ENCODE measurements around the gene ZNF215.
"Not testable (repeated sequence)": the region's sequence is repeated elsewhere in the genome, so short reads cannot be mapped to it uniquely, and the experiment has no call there.

The ZNF215 gene
- 0 to 0.74 (median 0.07) reads per million in 9 experiments for total RNA-seq

GRCh38 chr11:6926208-6927029 lies at the start of gene ZNF215:
Gene ZNF215, plus strand, starts transcription at chr11:6926426. Its CDS starts 5,847 bp downstream, at chr11:6932273.
- Mint-ChIP-seq H3K4me3 (peak within 1 kb of the TSS; percentile 71 to 84), H3K27me3 (peaks cover 25 to 65% of the 10 kb centered on the region in 2 donors), H3K4me1 (ENCODE audit: low read depth in 2 of 2) (peaks cover 9 to 11% of the 10 kb centered on the region in 2 donors), H3K36me3 (ENCODE audit: insufficient read depth) (no peaks in the 10 kb centered on the region), H3K9me3 (no peaks in the 10 kb centered on the region), H3K27ac (peak within 1 kb of the TSS in 1 of 2 donors; percentile 15)
- DNase-seq (peak in 1 of 3 experiments; percentile 17), ATAC-seq (replicated peaks) (no peak)

DNA sequence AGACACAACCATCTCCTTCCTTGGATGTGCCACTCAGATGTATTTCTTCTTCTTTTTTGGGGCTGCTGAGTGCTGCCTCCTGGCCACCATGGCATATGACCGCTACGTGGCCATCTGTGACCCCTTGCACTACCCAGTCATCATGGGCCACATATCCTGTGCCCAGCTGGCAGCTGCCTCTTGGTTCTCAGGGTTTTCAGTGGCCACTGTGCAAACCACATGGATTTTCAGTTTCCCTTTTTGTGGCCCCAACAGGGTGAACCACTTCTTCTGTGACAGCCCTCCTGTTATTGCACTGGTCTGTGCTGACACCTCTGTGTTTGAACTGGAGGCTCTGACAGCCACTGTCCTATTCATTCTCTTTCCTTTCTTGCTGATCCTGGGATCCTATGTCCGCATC lies 49.3 kb upstream of the ZNF215 start:
- no peak overlapping the region for H3K4me3 Mint-ChIP-seq
- H3K27ac Mint-ChIP-seq: no peak overlapping the region
- no peaks in the 10 kb centered on the region for H3K4me1 Mint-ChIP-seq (ENCODE audit: low read depth in 2 of 2)
- ATAC-seq (replicated peaks) (no peak), DNase-seq (no peak)
- H3K27me3 Mint-ChIP-seq: peaks cover 22 to 25% of the 10 kb centered on the region in 2 donors
- peaks cover 0 to 7% of the 10 kb centered on the region in 2 donors for H3K9me3 Mint-ChIP-seq
- peaks cover 4% of the 10 kb centered on the region for H3K36me3 Mint-ChIP-seq (ENCODE audit: insufficient read depth)

GRCh38 chr11:6882751-6883150 lies 43.5 kb upstream of the ZNF215 start:
- Mint-ChIP-seq H3K4me3 (no peak overlapping the region), H3K36me3 (ENCODE audit: insufficient read depth) (no peaks in the 10 kb centered on the region), H3K27me3 (peaks cover 17 to 24% of the 10 kb centered on the region in 2 donors), H3K9me3 (no peaks in the 10 kb centered on the region), H3K4me1 (ENCODE audit: low read depth in 2 of 2) (no peaks in the 10 kb centered on the region), H3K27ac (no peak overlapping the region)
- DNase-seq: no peak
- ATAC-seq (replicated peaks): no peak

- not testable (repeated sequence) for DNase-seq; H3K4me3 Mint-ChIP-seq; H3K36me3 Mint-ChIP-seq (ENCODE audit: insufficient read depth); H3K4me1 Mint-ChIP-seq (ENCODE audit: low read depth in 2 of 2); H3K27ac Mint-ChIP-seq; H3K9me3 Mint-ChIP-seq; ATAC-seq (replicated peaks)
- peaks cover 16 to 43% of the 10 kb centered on the region in 2 donors for H3K27me3 Mint-ChIP-seq
These were observed 38.5 kb upstream of the ZNF215 start for GRCh38 chr11:6887711-6888110.

GRCh38 chr11:6888830-6889229 lies 37.4 kb upstream of the ZNF215 start:
- Mint-ChIP-seq H3K36me3 (ENCODE audit: insufficient read depth) (no peaks in the 10 kb centered on the region), H3K9me3 (no peaks in the 10 kb centered on the region), H3K4me1 (ENCODE audit: low read depth in 2 of 2) (no peaks in the 10 kb centered on the region), H3K4me3 (no peak overlapping the region), H3K27ac (no peak overlapping the region), H3K27me3 (peaks cover 8 to 33% of the 10 kb centered on the region in 2 donors)
- DNase-seq (no peak), ATAC-seq (replicated peaks) (no peak)

DNA sequence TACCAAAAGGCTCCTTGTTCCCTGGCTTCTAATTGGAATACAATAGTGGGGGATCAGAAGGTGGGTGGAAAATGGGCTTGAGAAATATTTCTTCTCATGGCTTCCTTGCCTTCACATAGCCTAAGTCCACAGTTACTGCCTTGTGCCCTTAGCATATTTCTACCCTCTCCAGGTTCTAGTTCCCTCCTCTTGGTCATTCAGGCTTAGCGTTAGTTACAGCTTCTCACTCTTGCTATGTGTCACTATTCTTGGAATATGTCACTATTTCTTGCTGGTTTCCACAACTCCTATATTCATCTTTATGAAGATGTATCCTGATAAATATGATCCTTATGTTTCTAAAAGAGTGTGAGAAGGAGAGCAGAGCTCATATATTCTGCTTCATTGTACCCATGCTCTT lies 36.4 kb upstream of the ZNF215 start:
- Mint-ChIP-seq H3K27ac (no peak overlapping the region), H3K36me3 (ENCODE audit: insufficient read depth) (no peaks in the 10 kb centered on the region), H3K9me3 (no peaks in the 10 kb centered on the region)

GRCh38 chr11:6892400-6892799 lies 33.8 kb upstream of the ZNF215 start, which contains the start of gene OR2D2:
Gene OR2D2, minus strand, starts transcription at chr11:6892500. Its CDS starts 0 bp downstream, at chr11:6892500.
- H3K4me3 Mint-ChIP-seq: no peak within 1 kb of the TSS
- no peaks in the 10 kb centered on the region for H3K4me1 Mint-ChIP-seq (ENCODE audit: low read depth in 2 of 2)
- H3K27ac Mint-ChIP-seq: no peak within 1 kb of the TSS
- no peaks in the 10 kb centered on the region for H3K36me3 Mint-ChIP-seq (ENCODE audit: insufficient read depth)
- H3K27me3 Mint-ChIP-seq: peaks cover 5 to 29% of the 10 kb centered on the region in 2 donors
- no peaks in the 10 kb centered on the region for H3K9me3 Mint-ChIP-seq
- ATAC-seq (replicated peaks) (no peak), DNase-seq (no peak)

More for the DNA sequence above, 36.4 kb upstream of the ZNF215 start:
- no peak for ATAC-seq (replicated peaks)
- no peak for DNase-seq
- Mint-ChIP-seq H3K4me1 (ENCODE audit: low read depth in 2 of 2) (no peaks in the 10 kb centered on the region), H3K4me3 (no peak overlapping the region), H3K27me3 (peaks cover 5 to 28% of the 10 kb centered on the region in 2 donors)

DNA sequence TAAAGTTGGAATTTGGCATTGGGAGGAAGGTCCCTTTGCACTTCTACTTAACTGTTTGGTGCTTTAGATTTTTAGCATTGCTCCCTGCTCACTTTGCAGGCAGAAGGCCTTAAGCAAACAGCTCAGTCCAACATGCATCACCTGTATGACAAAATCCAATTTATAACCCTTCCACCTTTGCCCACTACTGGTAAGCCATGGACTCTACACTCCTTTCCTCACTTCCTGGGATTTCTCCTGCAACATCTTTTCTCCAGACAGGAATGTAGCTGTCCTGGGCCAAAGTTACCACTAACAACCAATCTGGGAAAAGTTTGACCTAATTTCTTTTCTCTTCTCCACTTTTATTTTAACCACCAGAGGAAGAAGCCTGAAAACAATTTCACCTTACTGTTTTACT lies 32.1 kb upstream of the ZNF215 start:
- no peaks in the 10 kb centered on the region for H3K36me3 Mint-ChIP-seq (ENCODE audit: insufficient read depth)
- peaks cover 13 to 40% of the 10 kb centered on the region in 2 donors for H3K27me3 Mint-ChIP-seq
- DNase-seq: no peak

DNA sequence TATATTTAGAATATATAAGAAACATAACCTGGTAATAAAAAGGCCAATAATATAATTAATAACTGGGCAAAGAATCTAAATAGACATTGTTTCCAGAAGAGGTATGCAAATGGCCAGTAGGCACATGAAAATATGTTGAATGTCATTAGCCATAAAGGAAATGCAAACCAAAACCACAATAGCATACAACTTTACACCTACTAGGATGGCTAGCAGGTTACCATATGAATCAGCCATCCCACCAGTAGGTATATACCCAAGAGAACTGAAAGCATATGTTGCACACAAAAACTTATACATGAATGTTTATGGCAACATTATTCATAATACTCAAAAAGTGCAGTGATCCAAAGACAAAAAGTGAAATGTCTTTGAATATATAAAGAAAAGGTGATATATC lies 31.2 kb upstream of the ZNF215 start:
- no peak overlapping the region for H3K27ac Mint-ChIP-seq
- no peak for ATAC-seq (replicated peaks)
- no peaks in the 10 kb centered on the region for H3K4me1 Mint-ChIP-seq (ENCODE audit: low read depth in 2 of 2)
- no peak for DNase-seq
- no peaks in the 10 kb centered on the region for H3K9me3 Mint-ChIP-seq
- H3K36me3 Mint-ChIP-seq (ENCODE audit: insufficient read depth): no peaks in the 10 kb centered on the region
- H3K4me3 Mint-ChIP-seq: no peak overlapping the region
- peaks cover 14 to 41% of the 10 kb centered on the region in 2 donors for H3K27me3 Mint-ChIP-seq

More for the DNA sequence above, 32.1 kb upstream of the ZNF215 start:
- Mint-ChIP-seq H3K9me3 (no peaks in the 10 kb centered on the region), H3K4me3 (no peak overlapping the region), H3K4me1 (ENCODE audit: low read depth in 2 of 2) (no peaks in the 10 kb centered on the region), H3K27ac (no peak overlapping the region)
- no peak for ATAC-seq (replicated peaks)

DNA sequence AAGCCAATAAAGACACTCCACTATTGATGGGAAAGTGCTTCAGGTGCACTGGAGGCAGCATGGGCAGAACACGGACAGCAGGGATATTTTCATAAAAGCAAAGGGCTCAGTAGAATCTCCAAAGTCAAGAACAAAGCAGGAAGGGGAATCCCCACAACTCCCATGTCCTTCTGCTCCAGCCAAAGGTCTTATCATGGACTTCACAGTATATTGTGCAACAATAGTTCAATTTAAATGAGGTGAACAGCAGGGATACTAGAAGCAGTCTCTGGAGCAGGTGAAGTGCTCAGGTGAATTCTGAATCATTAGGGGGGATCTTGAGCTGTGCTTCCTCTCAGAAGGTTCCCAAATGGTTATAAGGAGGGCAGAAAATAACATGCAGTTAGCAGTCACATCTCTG lies 27.3 kb upstream of the ZNF215 start:
- Mint-ChIP-seq H3K27ac (no peak overlapping the region), H3K9me3 (no peaks in the 10 kb centered on the region), H3K36me3 (ENCODE audit: insufficient read depth) (no peaks in the 10 kb centered on the region), H3K4me1 (ENCODE audit: low read depth in 2 of 2) (no peaks in the 10 kb centered on the region), H3K4me3 (no peak overlapping the region), H3K27me3 (peaks cover 19 to 22% of the 10 kb centered on the region in 2 donors)
- no peak for ATAC-seq (replicated peaks)
- DNase-seq: no peak

GRCh38 chr11:6900327-6900999 lies 25.8 kb upstream of the ZNF215 start:
- Mint-ChIP-seq H3K4me1 (ENCODE audit: low read depth in 2 of 2) (no peaks in the 10 kb centered on the region), H3K27me3 (peaks cover 19 to 22% of the 10 kb centered on the region in 2 donors), H3K36me3 (ENCODE audit: insufficient read depth) (no peaks in the 10 kb centered on the region), H3K9me3 (no peaks in the 10 kb centered on the region), H3K27ac (no peak overlapping the region), H3K4me3 (no peak overlapping the region)
- DNase-seq (no peak), ATAC-seq (replicated peaks) (no peak)

- H3K27me3 Mint-ChIP-seq: peaks cover 0 to 10% of the 10 kb centered on the region in 2 donors
- not testable (repeated sequence) for ATAC-seq (replicated peaks); H3K4me1 Mint-ChIP-seq (ENCODE audit: low read depth in 2 of 2); H3K9me3 Mint-ChIP-seq; H3K4me3 Mint-ChIP-seq; H3K27ac Mint-ChIP-seq; H3K36me3 Mint-ChIP-seq (ENCODE audit: insufficient read depth); DNase-seq
These were observed 21.4 kb upstream of the ZNF215 start for GRCh38 chr11:6904804-6905203.

GRCh38 chr11:6911378-6911777 lies 14.8 kb upstream of the ZNF215 start:
- Mint-ChIP-seq H3K4me1 (ENCODE audit: low read depth in 2 of 2) (no peaks in the 10 kb centered on the region), H3K36me3 (ENCODE audit: insufficient read depth) (no peaks in the 10 kb centered on the region), H3K27me3 (no peaks in the 10 kb centered on the region), H3K27ac (no peak overlapping the region), H3K9me3 (no peaks in the 10 kb centered on the region), H3K4me3 (no peak overlapping the region)
- DNase-seq: no peak
- no peak for ATAC-seq (replicated peaks)

- Mint-ChIP-seq H3K9me3 (no peaks in the 10 kb centered on the region), H3K36me3 (ENCODE audit: insufficient read depth) (no peaks in the 10 kb centered on the region), H3K4me1 (ENCODE audit: low read depth in 2 of 2) (no peaks in the 10 kb centered on the region), H3K4me3 (no peak overlapping the region), H3K27ac (no peak overlapping the region), H3K27me3 (no peaks in the 10 kb centered on the region)
- no peak for ATAC-seq (replicated peaks)
- DNase-seq: no peak
These were observed 14.3 kb upstream of the ZNF215 start for GRCh38 chr11:6911948-6912347.

Measured in effector memory CD8-positive, alpha-beta T cell (primary cell).